ENCODE data around the gene BRSK2. TPM values are rescaled to one million over a fixed set of nuclear protein-coding genes. Genes with fewer than 3 reads are reported as not detected.
A peak's percentile ranks its signal among the peaks of the same experiment; 100 is the strongest.
"Not testable (repeated sequence)": the region's sequence is repeated elsewhere in the genome, so short reads cannot be mapped to it uniquely, and the experiment has no call there.

BRSK2 gene
- total RNA-seq, 1 donor from 2014 or later, result 49.2 TPM

DNA sequence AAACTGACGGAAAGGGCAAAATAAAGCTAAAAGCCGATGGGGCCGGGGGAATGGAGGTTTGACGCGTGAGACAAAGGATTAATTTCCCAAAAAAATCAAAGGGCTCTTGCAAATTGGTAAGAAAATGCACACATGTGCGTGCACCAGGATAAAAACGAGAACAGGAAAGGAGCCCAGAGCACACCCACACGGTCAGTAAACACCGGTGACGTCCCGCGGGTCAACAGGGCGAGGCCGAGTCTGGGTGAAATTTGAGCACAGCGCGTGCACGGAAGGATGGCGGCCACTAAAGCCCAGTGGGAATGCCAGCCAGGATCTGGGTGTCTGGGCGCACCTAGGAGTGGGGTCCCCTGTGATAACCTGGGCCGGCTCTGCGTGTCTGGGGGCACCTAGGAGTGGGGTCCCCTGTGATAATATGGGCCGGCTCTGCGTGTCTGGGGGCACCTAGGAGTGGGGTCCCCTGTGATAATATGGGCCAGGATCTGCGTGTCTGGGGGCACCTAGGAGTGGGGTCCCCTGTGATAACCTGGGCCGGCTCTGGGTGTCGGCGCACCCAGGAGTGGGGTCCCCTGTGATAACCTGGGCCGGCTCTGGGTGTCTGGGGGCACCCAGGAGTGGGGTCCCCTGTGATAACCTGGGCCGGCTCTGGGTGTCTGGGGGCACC lies 44.4 kb downstream of the BRSK2 start:
- H3K27me3 Mint-ChIP-seq, result no peaks in the 10 kb centered on the region
- no peak overlapping the region for H3K27ac Mint-ChIP-seq
- TF ChIP-seq, protein P1, sequence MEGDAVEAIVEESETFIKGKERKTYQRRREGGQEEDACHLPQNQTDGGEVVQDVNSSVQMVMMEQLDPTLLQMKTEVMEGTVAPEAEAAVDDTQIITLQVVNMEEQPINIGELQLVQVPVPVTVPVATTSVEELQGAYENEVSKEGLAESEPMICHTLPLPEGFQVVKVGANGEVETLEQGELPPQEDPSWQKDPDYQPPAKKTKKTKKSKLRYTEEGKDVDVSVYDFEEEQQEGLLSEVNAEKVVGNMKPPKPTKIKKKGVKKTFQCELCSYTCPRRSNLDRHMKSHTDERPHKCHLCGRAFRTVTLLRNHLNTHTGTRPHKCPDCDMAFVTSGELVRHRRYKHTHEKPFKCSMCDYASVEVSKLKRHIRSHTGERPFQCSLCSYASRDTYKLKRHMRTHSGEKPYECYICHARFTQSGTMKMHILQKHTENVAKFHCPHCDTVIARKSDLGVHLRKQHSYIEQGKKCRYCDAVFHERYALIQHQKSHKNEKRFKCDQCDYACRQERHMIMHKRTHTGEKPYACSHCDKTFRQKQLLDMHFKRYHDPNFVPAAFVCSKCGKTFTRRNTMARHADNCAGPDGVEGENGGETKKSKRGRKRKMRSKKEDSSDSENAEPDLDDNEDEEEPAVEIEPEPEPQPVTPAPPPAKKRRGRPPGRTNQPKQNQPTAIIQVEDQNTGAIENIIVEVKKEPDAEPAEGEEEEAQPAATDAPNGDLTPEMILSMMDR (IDR thresholded peaks at IDR 0.05; ENCODE audit: unreplicated experiment), result no peak
- DNase-seq (ENCODE audit: low spot score, unreplicated experiment), result no peak
- H3K4me3 Mint-ChIP-seq (ENCODE audit: low read depth), result no peak overlapping the region
- H3K36me3 Mint-ChIP-seq (ENCODE audit: insufficient read depth), result no peaks in the 10 kb centered on the region
- H3K9me3 Mint-ChIP-seq (ENCODE audit: low read depth), result no peaks in the 10 kb centered on the region
- H3K4me1 Mint-ChIP-seq (ENCODE audit: low read depth), result peaks cover 1% of the 10 kb centered on the region

DNA sequence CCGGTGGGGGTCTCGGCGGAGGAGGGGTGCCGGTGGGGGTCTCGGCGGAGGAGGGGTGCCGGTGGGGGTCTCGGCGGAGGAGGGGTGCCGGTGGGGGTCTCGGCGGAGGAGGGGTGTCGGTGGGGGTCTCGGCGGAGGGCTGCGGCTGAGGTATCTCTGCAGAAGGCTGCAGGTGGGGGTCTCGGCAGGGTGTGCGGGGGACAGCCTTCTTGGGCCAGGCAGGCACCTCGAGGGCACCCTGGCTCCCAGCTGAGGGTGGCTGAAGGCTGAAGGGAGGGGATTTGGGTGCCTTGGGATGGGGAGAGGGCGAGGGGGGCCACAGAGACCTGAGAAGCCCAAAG lies 45.7 kb downstream of the BRSK2 start:
- not testable (repeated sequence) for H3K27ac Mint-ChIP-seq; H3K9me3 Mint-ChIP-seq (ENCODE audit: low read depth); DNase-seq (ENCODE audit: low spot score, unreplicated experiment); H3K4me3 Mint-ChIP-seq (ENCODE audit: low read depth); H3K36me3 Mint-ChIP-seq (ENCODE audit: insufficient read depth); H3K4me1 Mint-ChIP-seq (ENCODE audit: low read depth); H3K27me3 Mint-ChIP-seq

DNA sequence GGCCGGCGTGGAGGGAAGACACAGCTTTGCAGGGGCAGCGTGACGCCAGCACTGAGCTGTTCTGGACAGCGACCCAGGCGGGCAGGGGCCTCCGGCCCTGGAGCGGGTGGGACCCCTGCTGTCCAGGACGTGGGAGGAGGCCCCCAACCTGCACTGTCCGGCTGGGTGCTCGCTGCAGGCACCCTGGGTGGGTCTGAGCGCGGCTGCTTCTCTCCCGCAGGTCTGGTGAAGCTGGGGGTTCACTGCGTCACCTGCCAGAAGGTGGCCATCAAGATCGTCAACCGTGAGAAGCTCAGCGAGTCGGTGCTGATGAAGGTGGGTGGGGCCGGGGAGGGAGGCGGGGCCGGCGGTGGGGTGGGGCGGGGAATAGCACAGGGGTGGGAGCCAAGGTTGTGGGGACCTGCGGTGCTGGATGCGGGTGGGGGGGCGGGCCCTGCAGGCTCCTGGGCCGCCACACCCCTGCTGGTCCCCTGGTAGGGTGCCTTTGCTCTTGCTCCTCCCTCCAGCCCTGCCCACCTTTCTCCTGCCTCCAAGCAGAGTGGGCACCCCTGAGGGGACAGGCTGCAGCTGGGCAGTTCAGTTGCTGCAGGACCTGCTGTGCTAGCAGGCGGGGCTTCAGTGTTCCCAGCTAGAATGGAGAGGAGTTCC lies 46.2 kb downstream of the BRSK2 start:
- Mint-ChIP-seq H3K4me1 (ENCODE audit: low read depth) (peaks cover 1% of the 10 kb centered on the region), H3K27ac (no peak overlapping the region), H3K4me3 (ENCODE audit: low read depth) (no peak overlapping the region), H3K9me3 (ENCODE audit: low read depth) (no peaks in the 10 kb centered on the region), H3K36me3 (ENCODE audit: insufficient read depth) (no peaks in the 10 kb centered on the region), H3K27me3 (no peaks in the 10 kb centered on the region)
- TF ChIP-seq, protein P1 (IDR thresholded peaks at IDR 0.05; ENCODE audit: unreplicated experiment), result peak; percentile 6
- no peak for DNase-seq (ENCODE audit: low spot score, unreplicated experiment)

DNA sequence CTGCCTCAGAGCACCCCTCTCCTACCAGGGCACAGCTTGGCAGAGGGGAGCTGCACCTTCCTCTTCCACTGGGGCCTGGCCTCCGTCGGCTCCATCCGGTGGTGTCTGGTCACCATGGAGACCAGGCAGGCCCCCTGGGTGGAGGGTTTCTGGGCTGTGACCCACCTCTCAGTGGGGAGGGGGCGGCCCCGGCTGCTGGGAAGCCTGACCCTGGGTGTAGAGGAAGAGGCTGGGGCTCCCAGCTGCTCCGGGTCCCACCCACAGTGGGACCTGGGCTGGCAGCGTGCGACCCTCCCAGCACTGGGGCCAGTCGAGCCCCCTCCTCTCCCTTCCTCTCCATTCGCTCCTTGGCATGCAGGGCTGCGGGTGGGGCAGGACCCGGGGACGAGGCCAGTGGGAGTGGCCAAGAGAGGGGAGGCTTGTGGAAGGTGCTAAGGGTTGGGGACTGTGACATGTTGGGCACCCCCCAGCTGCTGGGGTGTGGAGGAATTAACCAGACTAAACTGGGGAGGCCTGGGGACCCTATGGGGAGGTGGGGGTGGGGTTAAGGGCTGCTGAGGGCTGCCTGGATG lies 46.8 kb downstream of the BRSK2 start:
- no peak overlapping the region for H3K4me3 Mint-ChIP-seq (ENCODE audit: low read depth)
- H3K36me3 Mint-ChIP-seq (ENCODE audit: insufficient read depth), result no peaks in the 10 kb centered on the region
- no peaks in the 10 kb centered on the region for H3K27me3 Mint-ChIP-seq
- no peak overlapping the region for H3K27ac Mint-ChIP-seq
- TF ChIP-seq, protein P1 (IDR thresholded peaks at IDR 0.05; ENCODE audit: unreplicated experiment), result no peak
- DNase-seq (ENCODE audit: low spot score, unreplicated experiment), result no peak
- no peaks in the 10 kb centered on the region for H3K9me3 Mint-ChIP-seq (ENCODE audit: low read depth)
- H3K4me1 Mint-ChIP-seq (ENCODE audit: low read depth), result peaks cover 1% of the 10 kb centered on the region

DNA sequence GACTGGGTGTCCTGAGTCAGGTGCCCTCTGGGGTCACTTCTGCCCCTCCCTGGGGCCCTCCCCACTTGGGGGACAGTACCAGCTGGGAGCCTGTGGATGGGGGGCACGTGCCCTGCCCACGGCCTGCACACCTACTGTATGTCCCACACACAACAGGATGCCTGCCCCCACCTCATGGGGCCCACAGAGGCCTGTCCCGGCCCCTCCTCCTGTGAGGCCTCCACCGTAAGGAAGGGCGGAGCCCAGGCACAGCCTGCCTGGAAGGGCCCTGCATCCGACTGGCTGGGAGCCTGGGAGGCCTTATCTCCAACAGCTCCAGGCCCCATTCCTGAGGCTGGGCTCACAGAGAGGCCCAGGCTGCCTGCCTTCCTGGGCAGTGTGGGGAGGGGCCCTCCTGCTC lies 47.8 kb downstream of the BRSK2 start:
- no peaks in the 10 kb centered on the region for H3K36me3 Mint-ChIP-seq (ENCODE audit: insufficient read depth)
- TF ChIP-seq, protein P1 (IDR thresholded peaks at IDR 0.05; ENCODE audit: unreplicated experiment), result no peak
- no peak for DNase-seq (ENCODE audit: low spot score, unreplicated experiment)
- H3K9me3 Mint-ChIP-seq (ENCODE audit: low read depth), result no peaks in the 10 kb centered on the region
- H3K4me1 Mint-ChIP-seq (ENCODE audit: low read depth), result peaks cover 1% of the 10 kb centered on the region
- no peak overlapping the region for H3K27ac Mint-ChIP-seq
- no peaks in the 10 kb centered on the region for H3K27me3 Mint-ChIP-seq
- no peak overlapping the region for H3K4me3 Mint-ChIP-seq (ENCODE audit: low read depth)

All from progenitor cell of endocrine pancreas (in vitro differentiated cells).